ENCODE measurements around the gene ADGRD2. TPM values are rescaled to one million over a fixed set of nuclear protein-coding genes. Genes with fewer than 3 reads are reported as not detected.

ADGRD2 gene
- total and polyA plus RNA-seq, 9 of the 15 experiments (the other 6 are each of a cell fraction or from before 2014, with no cell fraction given) = not detected

DNA sequence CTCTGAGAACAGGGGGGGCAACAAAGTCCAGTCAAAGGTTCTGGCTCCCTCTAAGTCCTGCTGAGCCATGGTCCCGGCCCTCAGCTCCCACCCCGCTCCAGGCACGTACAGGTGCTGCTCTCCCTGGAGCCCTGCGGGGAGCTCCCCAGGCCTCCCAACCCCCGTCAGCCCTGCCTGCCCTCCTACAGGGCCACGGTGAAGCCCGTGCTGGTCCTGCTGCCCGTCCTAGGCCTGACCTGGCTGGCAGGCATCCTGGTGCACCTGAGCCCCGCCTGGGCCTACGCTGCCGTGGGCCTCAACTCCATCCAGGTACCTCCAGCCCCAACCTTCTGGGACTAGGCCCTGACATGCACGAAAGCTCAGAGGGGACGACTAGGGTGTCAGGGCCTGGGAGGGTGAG, 20.1 kb downstream of the ADGRD2 start (continued):
- no peak for TF ChIP-seq ZNF609 (CRISPR knock-in tag; IDR thresholded peaks at IDR 0.05; ENCODE audit: borderline replicate concordance)
- no peak for TF ChIP-seq ZNF57 (CRISPR knock-in tag; IDR thresholded peaks at IDR 0.05)
- TF ChIP-seq L3MBTL2 (IDR thresholded peaks at IDR 0.05) = no peak

DNA sequence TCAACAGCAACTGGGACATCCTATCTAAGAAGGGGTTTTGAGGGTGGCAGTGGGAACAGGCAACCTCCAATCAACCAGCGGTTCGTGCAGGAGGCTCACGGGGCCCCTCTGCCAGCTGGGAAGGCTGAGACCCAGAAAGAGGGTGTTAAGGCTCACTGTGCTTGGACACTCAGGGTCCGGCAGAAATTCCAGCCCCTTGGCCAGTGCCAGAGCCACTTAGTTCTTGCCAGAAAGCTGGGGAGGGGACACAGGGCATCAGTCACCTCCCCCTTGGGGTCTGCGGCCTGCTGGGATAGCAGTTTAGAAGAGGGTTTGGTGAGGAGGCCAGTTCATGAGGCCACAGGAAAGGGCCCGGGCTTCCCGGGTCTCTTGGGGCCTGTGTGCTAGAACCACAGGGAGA, 20.5 kb downstream of the ADGRD2 start:
- 28% methylated on average over 7 of the region's 7 CpGs for WGBS (ENCODE audit: insufficient coverage, low coverage, missing lambda C conversion rate)
- Histone ChIP-seq H3K79me2 (ENCODE audit: control insufficient read depth, insufficient read depth, low read length) (no peaks in the 10 kb centered on the region), H2AFZ (ENCODE audit: low read depth, low read length) (no peak overlapping the region), H3K4me2 (ENCODE audit: insufficient read depth, low read length) (no peak overlapping the region), H3K9me1 (ENCODE audit: control insufficient read depth, insufficient read depth, low read length) (no peaks in the 10 kb centered on the region), H3K36me3 (ENCODE audit: control insufficient read depth, insufficient read depth, low read length) (no peaks in the 10 kb centered on the region), H3K9ac (ENCODE audit: insufficient read depth in 1 of 2, low read depth in 2 of 2, low read length in 2 of 2) (no peak overlapping the region), H3K4me1 (replicated peaks in 1 of 2; ENCODE audit: control insufficient read depth in 2 of 2, insufficient read depth in 2 of 2, low read length in 2 of 2) (peaks cover 0 to 30% of the 10 kb centered on the region in 2 experiments; a peak in 3 of 5 replicates), H3K9me3 (replicated peaks; ENCODE audit: control insufficient read depth, insufficient read depth, low read depth, low read length) (no peaks in the 10 kb centered on the region), H3K4me3 (no peak overlapping the region), H4K20me1 (replicated peaks; ENCODE audit: control insufficient read depth, insufficient read depth, low read length) (peaks cover 5% of the 10 kb centered on the region; the same call in 1 of the 2 replicates), H3K27ac (ENCODE audit: extremely low read depth, low read depth, low read length) (no peak overlapping the region), H3K27me3 (ENCODE audit: control insufficient read depth in 2 of 2, insufficient read depth in 2 of 2, low read length in 2 of 2) (peaks cover 11 to 48% of the 10 kb centered on the region in 2 experiments; a peak in 4 of 5 replicates)
- ChIA-PET POLR2A (interaction anchor here (0.5 to 0.6 kb wide), 3 partner anchors 16 to 228 kb away, joined by 3 read pairs; no protein-coding TSS in a partner anchor), CTCF (ENCODE audit: low intra/inter-chr PET ratio) (no interaction called here)
- intact Hi-C loops (cut with micrococcal nuclease) = no loop called here
- no TSS peak for BruUV-seq (replicated peaks)
- FAIRE-seq = no peak
- TF ChIP-seq, protein P1, sequence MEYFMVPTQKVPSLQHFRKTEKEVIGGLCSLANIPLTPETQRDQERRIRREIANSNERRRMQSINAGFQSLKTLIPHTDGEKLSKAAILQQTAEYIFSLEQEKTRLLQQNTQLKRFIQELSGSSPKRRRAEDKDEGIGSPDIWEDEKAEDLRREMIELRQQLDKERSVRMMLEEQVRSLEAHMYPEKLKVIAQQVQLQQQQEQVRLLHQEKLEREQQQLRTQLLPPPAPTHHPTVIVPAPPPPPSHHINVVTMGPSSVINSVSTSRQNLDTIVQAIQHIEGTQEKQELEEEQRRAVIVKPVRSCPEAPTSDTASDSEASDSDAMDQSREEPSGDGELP (CRISPR knock-in tag; IDR thresholded peaks at IDR 0.05; ENCODE audit: borderline replicate concordance) = no peak
- no peak for TF ChIP-seq U2AF1 (optimal IDR thresholded peaks at IDR 0.05; ENCODE audit: low read depth, low read length)
- no peak for TF ChIP-seq OTX1 (CRISPR knock-in tag; IDR thresholded peaks at IDR 0.05)
- DNase-seq (ENCODE audit: extremely low read depth in 1 of 4, low spot score in 3 of 4) = no peak
- in situ Hi-C loops (cut with MboI) = no loop called here
- ATAC-seq = no peak

All from K562 (cell line).